Endothelial cell of umbilical vein (primary cell): Measurements from ENCODE around the gene SMAP1. TPM values are rescaled to one million over a fixed set of nuclear protein-coding genes. Genes with fewer than 3 reads are reported as not detected.

Experiments
- BruUV-seq: library from RNA; stranded (reverse); fragments of 400-500 nt; replicated peaks from 2 replicates; lab custom pipeline; 2021; lab: Mats Ljungman, UMichigan
- CTCF ChIA-PET: fragments of 300-600, 350-600 bp; sonication (Branson Sonifier 250); formaldehyde crosslinking; loops from one replicate; lab custom pipeline; 2021; ENCODE audit warnings: antibody characterized with exemption, inconsistent platforms; lab: Charles Lee
- POLR2A ChIA-PET: fragments of 300-600, 350-600 bp; sonication (Branson Sonifier 250); formaldehyde crosslinking; loops from one replicate; lab custom pipeline; 2021; ENCODE audit warnings: antibody characterized with exemption, inconsistent platforms; lab: Charles Lee
- DNase-seq: peaks from one replicate; pipeline ENCODE4 v3.0.0-alpha.2; 2011; ENCODE audit warnings: low read depth, low spot score
- FAIRE-seq: peaks from 2 replicates; lab custom pipeline; 2011; peaks lifted over from hg19 to GRCh38; lab: Jason Lieb, UNC
- H2AFZ ChIP-seq: 2 replicates; pipeline ENCODE4 v1.6.0; 2012; ENCODE audit warnings: low read depth, low read length, control low read depth, inconsistent platforms
- H3K27ac ChIP-seq: 2 replicates; pipeline ENCODE4 v1.5.1; 2011; ENCODE audit warnings: low read depth, mild to moderate bottlenecking, control low read depth, low read length, moderate library complexity; ENCODE audit not compliant: insufficient read depth
- H3K27me3 ChIP-seq, 2 experiments: 2 replicates each; pipeline versions ENCODE4 v1.6.0 to v1.6.1; 2011; ENCODE audit warnings: low read length in 2 of 2, mixed read lengths in 1 of 2; ENCODE audit not compliant: control insufficient read depth in 2 of 2, insufficient read depth in 2 of 2
- H3K36me3 ChIP-seq, 2 experiments: 2 replicates in 1 of 2; 3 replicates in 1 of 2; pipeline ENCODE4 v1.5.1; 2011; ENCODE audit warnings: low read length in 2 of 2, mild to moderate bottlenecking in 1 of 2, moderate library complexity in 1 of 2; ENCODE audit not compliant: control insufficient read depth in 2 of 2, insufficient read depth in 2 of 2; ENCODE audit errors: extremely low read depth in 1 of 2
- H3K4me1 ChIP-seq: 3 replicates; pipeline ENCODE4 v1.5.1; 2011; ENCODE audit warnings: mild to moderate bottlenecking, low read length; ENCODE audit not compliant: control insufficient read depth, insufficient read depth; ENCODE audit errors: extremely low read depth
- H3K4me2 ChIP-seq: 2 replicates; pipeline ENCODE4 v1.6.1; 2011; ENCODE audit warnings: low read length, control low read depth, mixed read lengths; ENCODE audit not compliant: insufficient read depth
- H3K4me3 ChIP-seq, 3 experiments: fragments of 200-600 bp in 1 of 3; sonication (generic), shearing (Covaris generic) in 1 of 3; replicated peaks in 1 of 3; 2 replicates each; pipeline ENCODE4 v1.5.1; 2011 to 2016; ENCODE audit warnings: control low read depth in 3 of 3, low read length in 3 of 3, mild to moderate bottlenecking in 2 of 3, inconsistent platforms in 1 of 3, low read depth in 1 of 3, moderate library complexity in 1 of 3; ENCODE audit not compliant: insufficient read depth in 1 of 3
- H3K79me2 ChIP-seq: 2 replicates; pipeline ENCODE4 v1.6.0; 2012; ENCODE audit warnings: low read length, inconsistent platforms; ENCODE audit not compliant: control insufficient read depth, insufficient read depth
- H3K9ac ChIP-seq: replicated peaks from 2 replicates; pipeline ENCODE3; 2011; ENCODE audit warnings: low read length, control low read depth; ENCODE audit not compliant: insufficient read depth; ENCODE audit errors: extremely low read depth
- H3K9me1 ChIP-seq: replicated peaks from 3 replicates; pipeline ENCODE4 v1.6.0; 2011; ENCODE audit warnings: mild to moderate bottlenecking, low read length; ENCODE audit not compliant: control insufficient read depth, insufficient read depth; ENCODE audit errors: extremely low read depth
- H3K9me3 ChIP-seq: replicated peaks from 2 replicates; pipeline ENCODE4 v1.5.1; 2012; ENCODE audit warnings: low read length, inconsistent platforms; ENCODE audit not compliant: control insufficient read depth, insufficient read depth
- H4K20me1 ChIP-seq: replicated peaks from 2 replicates; pipeline ENCODE3; 2011; ENCODE audit warnings: mild to moderate bottlenecking, low read length; ENCODE audit not compliant: control insufficient read depth, insufficient read depth; ENCODE audit errors: extremely low read depth
- EZH2 ChIP-seq: IDR thresholded peaks from 2 replicates; pipeline ENCODE4 v1.6.1; 2012; ENCODE audit warnings: borderline replicate concordance, low read depth, mild to moderate bottlenecking, moderate library complexity, low read length, inconsistent platforms; ENCODE audit not compliant: severe bottlenecking
- FOS ChIP-seq: IDR thresholded peaks from 2 replicates; pipeline ENCODE4 v1.6.1; 2011; ENCODE audit warnings: mild to moderate bottlenecking, low read length, moderate library complexity, borderline replicate concordance; ENCODE audit not compliant: insufficient read depth
- GATA2 ChIP-seq: IDR thresholded peaks from 2 replicates; pipeline ENCODE4 v1.7.0; 2011; ENCODE audit warnings: low read depth, mild to moderate bottlenecking, moderate library complexity, mixed read lengths, low read length; ENCODE audit not compliant: insufficient read length, insufficient read depth
- JUN ChIP-seq: IDR thresholded peaks from 2 replicates; pipeline ENCODE4 v1.6.1; 2011; ENCODE audit warnings: borderline replicate concordance, low read depth; ENCODE audit not compliant: insufficient read length, insufficient read depth
- MYC ChIP-seq: IDR thresholded peaks from one replicate; pipeline ENCODE4 v1.6.1; 2011; ENCODE audit warnings: mild to moderate bottlenecking, low read depth, low read length
- POLR2A ChIP-seq: IDR thresholded peaks from 2 replicates; pipeline ENCODE4 v1.6.1; 2012; ENCODE audit warnings: low read depth, mild to moderate bottlenecking, control low read depth, low read length
- POLR2AphosphoS5 ChIP-seq: IDR thresholded peaks from 2 replicates; pipeline ENCODE4 v1.6.1; 2012; ENCODE audit warnings: low read depth, mild to moderate bottlenecking, control low read depth, low read length, moderate library complexity; ENCODE audit not compliant: insufficient read depth
- dilution Hi-C: fragments of 300-500 bp; cut with MboI; formaldehyde crosslinking; loops from one replicate; pipeline ENCODE4 v1.15.0; 2019; ENCODE audit warnings: low sequenced_read_pairs; ENCODE audit not compliant: extremely low pct_ligation_motif_present
- intact Hi-C: fragments of 100-400 bp; cut with micrococcal nuclease; formaldehyde crosslinking; loops from one replicate; pipeline ENCODE4 v1.10.0; 2022
- polyA plus RNA-seq, 4 experiments: library from polyadenylated mRNA; depleted of rRNA in 3 of 4; stranded (reverse) in 3 of 4; unstranded in 1 of 4; fragments of >200 nt; gene quantifications; 2 replicates each; pipeline versions ENCODE4 v1.2.1 to v1.2.3, GENCODE V29; 2011 to 2012; ENCODE audit warnings: missing spikeins in 1 of 4
- total RNA-seq: library from RNA; stranded (reverse); gene quantifications from 2 replicates; pipeline ENCODE4 v1.2.3, GENCODE V29; 2021
- TF ChIP-seq, protein P1 (sequence below): IDR thresholded peaks from 2 replicates; pipeline ENCODE4 v1.6.1; 2011; ENCODE audit not compliant: insufficient read depth, insufficient read length
- TF ChIP-seq, protein P2 (sequence below), 2 donors: IDR thresholded peaks; 1 replicate in 1 of 2; 2 replicates in 1 of 2; pipeline ENCODE4 v1.5.1; 2011; ENCODE audit warnings: low read length in 2 of 2, mild to moderate bottlenecking in 2 of 2, moderate library complexity in 2 of 2, control low read depth in 1 of 2, inconsistent platforms in 1 of 2, low read depth in 1 of 2; ENCODE audit not compliant: insufficient read depth in 1 of 2; ENCODE audit errors: extremely low read depth in 1 of 2

Gene SMAP1
- total and polyA plus RNA-seq, 2 donors (not counting 3 experiments of a cell fraction or from before 2014, with no cell fraction given), result 14.6 to 24.6 TPM

DNA sequence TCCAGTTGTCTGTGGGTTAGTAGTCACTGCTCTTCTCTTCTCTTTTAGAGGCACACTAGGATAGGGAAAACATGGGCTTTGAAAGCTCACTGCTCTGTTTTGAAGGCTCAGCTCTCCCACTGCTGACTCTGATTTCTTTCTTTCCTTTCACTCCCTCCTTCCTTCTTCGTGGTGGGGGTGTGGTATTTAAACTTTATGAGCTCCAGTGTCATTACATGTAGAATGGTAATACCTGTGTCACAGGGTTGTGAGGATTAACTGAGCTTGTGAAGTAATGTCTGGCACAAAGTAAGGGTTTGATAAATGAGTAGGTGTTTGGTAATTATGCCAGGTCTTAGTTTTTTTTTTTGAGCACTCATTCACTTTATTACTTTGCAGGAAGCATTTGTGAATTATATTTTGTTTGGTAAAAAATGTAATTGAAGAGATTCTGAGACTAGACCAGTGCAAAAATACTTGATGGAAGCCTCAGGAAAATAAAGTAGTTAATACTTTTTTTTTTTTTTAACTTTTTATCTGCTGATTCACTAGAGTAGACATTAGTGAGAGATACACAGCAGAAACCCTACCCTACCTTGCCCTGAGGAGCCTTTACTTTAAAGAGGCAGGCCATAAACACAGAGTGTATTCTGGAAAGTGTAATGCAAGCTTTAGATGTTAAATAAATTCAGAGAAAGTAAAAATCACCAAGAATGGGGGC is 17.3 kb downstream of the SMAP1 start:
- H3K27me3 ChIP-seq, result no peaks in the 10 kb centered on the region
- H2AFZ ChIP-seq, result no peak overlapping the region
- no peak overlapping the region for H3K4me2 ChIP-seq
- FAIRE-seq (no peak), DNase-seq (no peak)
- H4K20me1 ChIP-seq, result peaks cover 2% of the 10 kb centered on the region
- intact Hi-C loops, result loop anchor here (5.0 kb wide), 2 partner anchors 273 to 463 kb away; partner anchors contain the start of gene FAM135A
- no peak overlapping the region for H3K9ac ChIP-seq
- dilution Hi-C loops, result no loop called here
- CTCF ChIA-PET, result interaction anchor here (0.9 to 1.9 kb wide), 8 partner anchors 8 to 464 kb away, joined by 3 to 18 read pairs (median 4); no protein-coding TSS in a partner anchor
- H3K27ac ChIP-seq, result no peak overlapping the region
- no peak for TF ChIP-seq POLR2A
- no peak for TF ChIP-seq FOS
- no peak for TF ChIP-seq POLR2AphosphoS5
- TF ChIP-seq, protein P1, sequence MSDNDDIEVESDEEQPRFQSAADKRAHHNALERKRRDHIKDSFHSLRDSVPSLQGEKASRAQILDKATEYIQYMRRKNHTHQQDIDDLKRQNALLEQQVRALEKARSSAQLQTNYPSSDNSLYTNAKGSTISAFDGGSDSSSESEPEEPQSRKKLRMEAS, result no peak
- no peak for TF ChIP-seq JUN
- no peak for TF ChIP-seq MYC
- TF ChIP-seq, protein P2, sequence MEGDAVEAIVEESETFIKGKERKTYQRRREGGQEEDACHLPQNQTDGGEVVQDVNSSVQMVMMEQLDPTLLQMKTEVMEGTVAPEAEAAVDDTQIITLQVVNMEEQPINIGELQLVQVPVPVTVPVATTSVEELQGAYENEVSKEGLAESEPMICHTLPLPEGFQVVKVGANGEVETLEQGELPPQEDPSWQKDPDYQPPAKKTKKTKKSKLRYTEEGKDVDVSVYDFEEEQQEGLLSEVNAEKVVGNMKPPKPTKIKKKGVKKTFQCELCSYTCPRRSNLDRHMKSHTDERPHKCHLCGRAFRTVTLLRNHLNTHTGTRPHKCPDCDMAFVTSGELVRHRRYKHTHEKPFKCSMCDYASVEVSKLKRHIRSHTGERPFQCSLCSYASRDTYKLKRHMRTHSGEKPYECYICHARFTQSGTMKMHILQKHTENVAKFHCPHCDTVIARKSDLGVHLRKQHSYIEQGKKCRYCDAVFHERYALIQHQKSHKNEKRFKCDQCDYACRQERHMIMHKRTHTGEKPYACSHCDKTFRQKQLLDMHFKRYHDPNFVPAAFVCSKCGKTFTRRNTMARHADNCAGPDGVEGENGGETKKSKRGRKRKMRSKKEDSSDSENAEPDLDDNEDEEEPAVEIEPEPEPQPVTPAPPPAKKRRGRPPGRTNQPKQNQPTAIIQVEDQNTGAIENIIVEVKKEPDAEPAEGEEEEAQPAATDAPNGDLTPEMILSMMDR (IDR thresholded peaks at IDR 0.05; ENCODE audit: extremely low read depth in 1 of 2, insufficient read depth in 1 of 2, low read depth in 1 of 2, low read length in 2 of 2), result no peak
- no peak for TF ChIP-seq EZH2
- no peak for TF ChIP-seq GATA2
- H3K9me3 ChIP-seq, result no peaks in the 10 kb centered on the region
- peaks cover 6% of the 10 kb centered on the region for H3K4me1 ChIP-seq
- POLR2A ChIA-PET, result no interaction called here
- no peak overlapping the region for H3K4me3 ChIP-seq
- no peaks in the 10 kb centered on the region for H3K36me3 ChIP-seq
- H3K79me2 ChIP-seq, result peaks cover 37% of the 10 kb centered on the region
- no peaks in the 10 kb centered on the region for H3K9me1 ChIP-seq
- BruUV-seq, result no TSS peak
